Gastroesophageal sphincter (tissue), 2 donors: Measurements from ENCODE around the gene PDCD2L.

Experiments
- EP300 ChIP-seq: sonication (generic); formaldehyde crosslinking; IDR thresholded peaks from one replicate; pipeline ENCODE4 v1.6.1; 2017; ENCODE audit warnings: antibody characterized with exemption, mild to moderate bottlenecking
- POLR2A ChIP-seq, 2 donors: fragments of 450-650 bp; IDR thresholded peaks; one replicate each; pipeline ENCODE4 v1.6.1; 2017; ENCODE audit warnings: antibody characterized with exemption in 2 of 2, mild to moderate bottlenecking in 2 of 2, moderate library complexity in 1 of 2

DNA sequence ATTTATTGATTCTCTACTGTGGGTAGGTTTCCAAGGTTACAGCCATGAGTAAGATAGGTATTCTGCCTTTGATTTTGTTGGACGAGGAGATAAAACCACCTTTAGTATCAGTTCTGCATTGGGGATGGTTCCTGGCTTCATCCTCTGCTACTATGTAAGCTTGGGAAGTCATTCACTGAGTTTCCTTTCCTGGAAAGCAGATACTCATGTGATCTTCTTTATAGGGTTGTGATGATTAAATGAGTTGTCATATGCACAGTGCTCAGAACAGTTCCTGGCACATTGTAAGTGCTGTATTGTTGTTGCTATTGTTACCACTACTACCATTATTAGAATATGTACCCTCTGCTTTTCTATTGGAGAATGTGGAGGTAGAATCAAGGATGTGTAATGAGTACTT lies 64.2 kb downstream of the PDCD2L start:
- TF ChIP-seq EP300 (no peak), POLR2A (IDR thresholded peaks at IDR 0.05) (no peak)
